ACC112 (cell line): ENCODE data around the gene MTA3.

Source experiments
- H2AFZ ChIP-seq: fragments of 200-600 bp; sonication (generic); one replicate; pipeline ENCODE4 v1.6.0; 2017; ENCODE audit warnings: antibody characterized with exemption, low read length; ENCODE audit not compliant: unreplicated experiment
- H3K27ac ChIP-seq: fragments of 200-600 bp; sonication (generic); 2 replicates; pipeline ENCODE4 v1.5.1; 2014; ENCODE audit warnings: low read depth, mild to moderate bottlenecking, antibody characterized with exemption, low read length, moderate library complexity
- H3K27me3 ChIP-seq: fragments of 200-600 bp; sonication (generic); 2 replicates; pipeline ENCODE4 v1.6.1; 2014; ENCODE audit warnings: mild to moderate bottlenecking, antibody characterized with exemption, low read length, moderate library complexity, mixed read lengths; ENCODE audit not compliant: insufficient read depth
- H3K36me3 ChIP-seq: fragments of 200-600 bp; sonication (generic); 2 replicates; pipeline ENCODE4 v1.6.1; 2016; ENCODE audit warnings: mild to moderate bottlenecking, antibody characterized with exemption, low read length, moderate library complexity, mixed read lengths; ENCODE audit not compliant: insufficient read depth
- H3K4me1 ChIP-seq: fragments of 200-600 bp; sonication (generic); one replicate; pipeline ENCODE4 v1.6.1; 2016; ENCODE audit warnings: low read length, mixed read lengths; ENCODE audit not compliant: insufficient read depth, unreplicated experiment, control insufficient read depth
- H3K4me3 ChIP-seq: fragments of 200-600 bp; sonication (generic); 2 replicates; pipeline ENCODE4 v1.5.1; 2014; ENCODE audit warnings: mild to moderate bottlenecking, low read depth, low read length
- H3K79me2 ChIP-seq: fragments of 200-600 bp; sonication (generic); one replicate; pipeline ENCODE4 v1.6.0; 2016; ENCODE audit warnings: low read length; ENCODE audit not compliant: control insufficient read depth, unreplicated experiment, insufficient read depth

The MTA3 gene

GRCh38 chr2:42748840-42749239 is 180.4 kb downstream of the MTA3 start:
- Histone ChIP-seq H3K4me1 (no peaks in the 10 kb centered on the region), H3K79me2 (no peaks in the 10 kb centered on the region), H3K27me3 (no peaks in the 10 kb centered on the region), H3K27ac (no peak overlapping the region), H3K4me3 (no peak overlapping the region), H2AFZ (no peak overlapping the region), H3K36me3 (no peaks in the 10 kb centered on the region)

DNA sequence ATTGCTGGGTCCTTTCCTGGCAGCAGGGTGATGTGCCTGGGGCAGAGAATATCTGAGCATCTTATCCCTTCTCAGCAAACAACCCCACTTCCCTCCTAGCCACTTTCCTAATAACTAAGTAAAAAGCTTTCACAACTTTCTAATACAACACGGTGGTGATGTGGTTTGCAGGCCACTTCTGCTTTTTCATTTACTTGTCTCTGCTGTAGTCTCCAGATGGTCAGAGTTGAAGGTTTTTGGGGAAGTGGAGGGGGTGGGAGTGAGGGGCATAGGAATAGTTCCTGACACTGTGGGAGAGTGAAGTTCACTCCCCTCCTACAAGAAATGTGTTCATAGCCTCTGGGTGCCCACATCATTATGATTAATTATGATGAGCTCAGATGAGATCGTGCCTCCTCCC is 183.9 kb downstream of the MTA3 start:
- Histone ChIP-seq H3K27me3 (no peaks in the 10 kb centered on the region), H3K36me3 (no peaks in the 10 kb centered on the region), H2AFZ (no peak overlapping the region), H3K4me1 (no peaks in the 10 kb centered on the region), H3K27ac (no peak overlapping the region), H3K4me3 (no peak overlapping the region), H3K79me2 (no peaks in the 10 kb centered on the region)

DNA sequence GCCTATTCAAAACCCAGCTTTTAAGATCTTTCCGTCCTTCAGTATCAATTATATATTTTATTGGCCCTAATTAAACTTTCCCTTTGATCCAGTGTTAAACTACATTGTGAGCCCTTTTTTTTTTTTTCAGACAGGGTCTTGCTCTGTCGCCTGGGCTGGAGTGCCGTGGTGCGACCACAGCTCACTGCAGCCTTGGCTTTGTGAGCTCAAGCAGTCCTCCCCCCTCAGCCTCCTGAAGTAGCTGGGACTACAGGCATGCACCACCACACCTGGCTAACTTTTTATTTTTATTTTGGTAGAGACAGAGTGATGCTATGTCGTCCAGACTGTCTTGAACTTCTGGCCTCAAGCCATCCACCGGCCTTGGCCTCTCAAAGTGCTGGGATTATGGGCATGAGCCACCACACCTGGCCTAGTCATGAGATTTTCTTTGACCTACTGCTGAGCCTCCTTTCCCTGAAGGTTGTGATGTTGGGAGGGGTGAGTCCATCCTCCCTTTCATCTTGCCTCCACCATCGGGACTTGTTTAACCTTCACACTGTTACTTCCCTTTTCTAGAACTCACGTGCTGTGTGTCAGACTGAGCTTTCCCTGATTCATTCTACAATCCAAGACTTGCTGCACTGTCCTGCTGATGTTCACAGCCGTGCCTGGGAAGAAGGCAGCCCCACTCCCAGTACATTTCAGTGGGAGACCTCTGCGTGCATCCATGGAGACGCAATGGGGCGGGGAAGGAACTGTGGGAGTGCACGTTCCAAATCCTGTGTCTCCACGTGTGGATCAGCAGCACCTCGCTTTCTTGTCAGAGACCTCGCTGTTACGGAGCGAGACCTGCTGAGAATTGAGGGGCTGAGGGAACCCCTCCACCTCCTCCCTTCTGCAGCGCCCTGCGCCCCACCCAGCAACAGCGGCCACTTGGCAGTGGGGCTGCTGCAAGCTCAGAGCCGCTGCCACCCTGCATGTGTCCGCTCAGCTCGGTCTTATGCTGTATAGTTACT is 184.7 kb downstream of the MTA3 start:
- no peaks in the 10 kb centered on the region for H3K27me3 ChIP-seq
- H3K27ac ChIP-seq, result no peak overlapping the region
- H3K36me3 ChIP-seq, result no peaks in the 10 kb centered on the region
- H3K4me3 ChIP-seq, result no peak overlapping the region
- no peaks in the 10 kb centered on the region for H3K79me2 ChIP-seq
- no peak overlapping the region for H2AFZ ChIP-seq
- H3K4me1 ChIP-seq, result no peaks in the 10 kb centered on the region

DNA sequence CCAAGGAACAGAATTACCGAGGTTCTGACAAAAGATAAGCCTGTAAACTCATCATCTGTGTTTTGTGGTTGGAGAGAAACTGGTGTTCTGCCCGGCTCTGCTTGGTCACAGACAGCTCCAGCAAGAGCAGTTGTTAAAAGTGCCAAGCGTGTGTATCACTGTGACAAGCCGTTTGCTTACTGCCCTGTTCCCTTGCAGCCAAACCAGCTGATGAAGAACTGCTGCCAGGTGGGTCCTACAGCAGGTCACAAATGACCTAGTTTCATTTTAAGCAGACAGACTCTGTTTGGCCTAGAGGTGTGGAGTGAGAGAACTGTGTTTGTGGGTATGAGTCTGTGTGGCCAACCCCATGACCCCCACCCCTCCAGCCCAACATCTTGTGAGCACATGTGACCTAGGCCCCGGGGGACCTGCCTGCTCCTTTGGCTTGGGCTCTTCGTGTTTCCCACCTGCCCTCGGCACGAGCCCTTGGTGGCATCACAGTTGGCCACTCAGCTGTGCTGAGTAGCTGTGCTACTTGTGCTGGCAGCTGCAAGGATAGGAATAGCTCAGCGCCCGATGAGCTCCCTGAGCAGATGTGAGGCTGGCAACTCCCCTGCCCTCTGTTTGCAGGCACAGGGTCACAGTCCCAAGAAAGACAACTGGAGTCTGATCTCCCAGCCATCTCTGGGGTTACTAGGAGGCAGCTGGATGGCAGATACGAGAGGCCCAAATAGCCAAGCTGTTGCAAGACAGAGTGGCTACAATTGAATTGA is 185.8 kb downstream of the MTA3 start:
- no peak overlapping the region for H2AFZ ChIP-seq

DNA sequence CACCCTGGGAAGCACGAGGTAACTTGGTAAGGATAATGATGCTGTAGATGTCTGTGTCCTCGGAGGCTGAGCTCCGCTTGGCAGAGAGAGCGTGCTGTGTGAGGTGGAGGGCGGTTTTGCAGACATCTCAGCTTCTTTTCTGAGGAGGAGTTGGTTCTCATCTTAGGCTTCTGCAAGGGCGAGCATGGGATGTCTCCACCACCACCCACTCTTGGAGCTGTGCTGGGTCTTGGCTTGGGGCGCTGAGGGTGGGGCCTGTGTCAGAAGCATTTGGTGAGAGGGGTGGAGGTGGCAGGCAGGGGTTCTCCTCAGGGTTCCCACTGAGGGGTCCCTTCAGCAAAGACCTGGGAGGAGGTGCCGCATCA is 186.3 kb downstream of the MTA3 start:
- Histone ChIP-seq H2AFZ (no peak overlapping the region), H3K27me3 (no peaks in the 10 kb centered on the region), H3K79me2 (no peaks in the 10 kb centered on the region), H3K4me3 (no peak overlapping the region), H3K27ac (no peak overlapping the region), H3K4me1 (no peaks in the 10 kb centered on the region), H3K36me3 (no peaks in the 10 kb centered on the region)

More for the DNA sequence above, 185.8 kb downstream of the MTA3 start:
- Histone ChIP-seq H3K79me2 (no peaks in the 10 kb centered on the region), H3K27ac (no peak overlapping the region), H3K27me3 (no peaks in the 10 kb centered on the region), H3K4me1 (no peaks in the 10 kb centered on the region), H3K4me3 (no peak overlapping the region), H3K36me3 (no peaks in the 10 kb centered on the region)

GRCh38 chr2:42755191-42755880 is 186.9 kb downstream of the MTA3 start:
- Histone ChIP-seq H3K4me3 (no peak overlapping the region), H3K27me3 (no peaks in the 10 kb centered on the region), H2AFZ (no peak overlapping the region)

DNA sequence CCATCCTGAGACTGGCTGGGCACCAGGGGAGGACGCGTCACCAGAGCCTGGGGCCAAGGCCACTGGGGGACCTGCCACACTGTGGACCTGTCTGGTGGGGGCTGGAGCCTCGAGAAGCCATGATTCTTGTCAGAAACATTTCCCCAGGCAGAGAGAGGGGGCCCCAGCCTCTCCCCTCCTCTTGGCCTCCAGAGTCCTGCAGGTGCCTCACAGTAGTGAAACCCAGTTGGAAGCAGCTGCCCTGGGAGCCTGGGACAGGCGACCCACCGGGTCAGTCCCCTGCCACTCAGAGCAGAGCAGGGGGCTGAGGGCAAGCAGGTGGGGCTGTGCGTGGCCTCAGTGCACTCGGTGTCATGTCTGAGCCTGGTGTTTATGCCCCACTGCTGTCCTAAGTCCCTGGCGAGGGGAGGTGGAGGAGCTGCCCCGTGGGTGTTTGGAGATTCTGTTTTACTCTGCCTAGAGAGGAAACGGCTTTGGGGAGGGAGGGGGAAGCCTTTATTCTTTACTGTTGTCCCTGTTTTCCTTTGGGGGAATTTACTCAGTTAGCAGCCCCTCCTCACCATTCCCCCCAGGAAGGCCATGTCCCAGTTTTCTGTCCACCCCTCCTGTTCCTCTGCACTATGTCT is 187.8 kb downstream of the MTA3 start:
- no peaks in the 10 kb centered on the region for H3K4me1 ChIP-seq
- no peak overlapping the region for H2AFZ ChIP-seq
- H3K27me3 ChIP-seq, result no peaks in the 10 kb centered on the region
- H3K27ac ChIP-seq, result no peak overlapping the region
- H3K4me3 ChIP-seq, result no peak overlapping the region
- H3K36me3 ChIP-seq, result no peaks in the 10 kb centered on the region
- no peaks in the 10 kb centered on the region for H3K79me2 ChIP-seq

More at GRCh38 chr2:42755191-42755880, 186.9 kb downstream of the MTA3 start:
- Histone ChIP-seq H3K79me2 (no peaks in the 10 kb centered on the region), H3K36me3 (no peaks in the 10 kb centered on the region), H3K27ac (no peak overlapping the region), H3K4me1 (no peaks in the 10 kb centered on the region)

GRCh38 chr2:42756966-42757513 is 188.6 kb downstream of the MTA3 start:
- Histone ChIP-seq H3K36me3 (no peaks in the 10 kb centered on the region), H3K79me2 (no peaks in the 10 kb centered on the region), H3K27me3 (no peaks in the 10 kb centered on the region), H3K27ac (no peak overlapping the region), H2AFZ (no peak overlapping the region), H3K4me1 (no peaks in the 10 kb centered on the region), H3K4me3 (no peak overlapping the region)

DNA sequence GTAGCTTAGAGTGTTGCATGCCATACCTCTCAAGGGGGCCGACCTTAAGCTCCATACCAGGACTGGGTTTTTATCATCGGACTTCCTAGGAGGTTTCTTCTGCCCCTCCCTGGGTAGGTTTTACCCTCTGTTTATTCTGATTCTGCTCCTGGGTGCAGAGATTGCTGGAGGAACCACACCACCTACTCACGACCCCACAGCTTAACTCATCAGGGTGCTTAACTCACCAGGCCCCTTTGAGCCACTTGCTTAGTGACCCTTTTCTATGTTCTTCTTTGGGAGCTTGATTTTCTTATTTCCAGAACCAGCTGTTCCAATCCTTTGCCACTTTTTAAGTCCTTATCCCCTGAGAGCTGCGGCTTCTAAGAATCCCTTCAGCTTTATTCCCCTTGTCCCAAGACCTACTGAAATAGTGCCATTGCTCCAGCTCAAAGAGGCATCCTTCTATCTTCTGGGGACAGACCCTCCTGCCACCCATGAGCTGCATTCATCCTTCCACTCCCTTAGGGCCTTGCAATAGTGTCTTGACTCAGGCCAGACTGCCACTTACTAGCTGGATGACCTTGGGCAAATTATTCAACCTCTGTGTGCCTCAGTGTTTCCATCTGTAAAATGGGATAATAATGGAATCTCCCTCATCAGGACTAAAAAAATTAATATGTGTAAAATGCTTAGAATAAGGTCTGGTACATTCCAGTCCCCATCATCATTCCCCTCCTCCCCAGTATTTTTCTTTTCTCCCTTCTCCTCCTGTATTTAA is 189.7 kb downstream of the MTA3 start:
- Histone ChIP-seq H3K4me3 (no peak overlapping the region), H3K27me3 (no peaks in the 10 kb centered on the region), H2AFZ (no peak overlapping the region), H3K27ac (no peak overlapping the region), H3K4me1 (no peaks in the 10 kb centered on the region), H3K36me3 (no peaks in the 10 kb centered on the region), H3K79me2 (no peaks in the 10 kb centered on the region)
